ENCODE data around the gene COL4A2.

COL4A2 gene

GRCh38 chr13:110423689-110424302, 116.7 kb downstream of the COL4A2 start:
- no peak for DNase-seq

GRCh38 chr13:110424569-110425443, 117.7 kb downstream of the COL4A2 start:
- DNase-seq: no peak

- DNase-seq: no peak
Observed at GRCh38 chr13:110425444-110425780, 118.3 kb downstream of the COL4A2 start.

GRCh38 chr13:110426735-110427134, 119.7 kb downstream of the COL4A2 start:
- DNase-seq: no peak

- DNase-seq: no peak
Observed at GRCh38 chr13:110428313-110428712, 121.2 kb downstream of the COL4A2 start.

- DNase-seq: no peak
Observed at GRCh38 chr13:110430391-110431336, 123.6 kb downstream of the COL4A2 start.

GRCh38 chr13:110431425-110432294, 124.6 kb downstream of the COL4A2 start:
- DNase-seq: no peak

- DNase-seq: no peak
Observed at GRCh38 chr13:110432522-110432921, 125.4 kb downstream of the COL4A2 start.

- DNase-seq: no peak
Observed at GRCh38 chr13:110433014-110433413, 125.9 kb downstream of the COL4A2 start.

GRCh38 chr13:110434629-110435028, 127.5 kb downstream of the COL4A2 start:
- no peak for DNase-seq

- DNase-seq: no peak
Observed at GRCh38 chr13:110435331-110435730, 128.2 kb downstream of the COL4A2 start.

GRCh38 chr13:110436276-110436675, 129.2 kb downstream of the COL4A2 start:
- DNase-seq: no peak

- no peak for DNase-seq
Observed at GRCh38 chr13:110436786-110437370, 129.8 kb downstream of the COL4A2 start.

- no peak for DNase-seq
Observed at GRCh38 chr13:110438211-110438610, 131.1 kb downstream of the COL4A2 start.

- DNase-seq: no peak
Observed at GRCh38 chr13:110438776-110439175, 131.7 kb downstream of the COL4A2 start.

- no peak for DNase-seq
Observed at GRCh38 chr13:110440946-110441731, 134.1 kb downstream of the COL4A2 start.

- peak; percentile 23 for DNase-seq
Observed at GRCh38 chr13:110442930-110443621, 136.0 kb downstream of the COL4A2 start.

GRCh38 chr13:110443622-110444225, 136.6 kb downstream of the COL4A2 start:
- no peak for DNase-seq

- no peak for DNase-seq
Observed at GRCh38 chr13:110444226-110444653, 137.2 kb downstream of the COL4A2 start.

GRCh38 chr13:110445183-110445582, 138.1 kb downstream of the COL4A2 start:
- DNase-seq: no peak

Data from activated CD8-positive, alpha-beta memory T cell treated with anti-CD3 and anti-CD28 coated beads, Interleukin-2, amount 50 U/mL, for 48 hours (primary cell).